ENCODE data around the gene MLIP.

GRCh38 chr6:54109586-54109985 lies 1.7 kb upstream of the MLIP start:
- TF ChIP-seq, protein P1, sequence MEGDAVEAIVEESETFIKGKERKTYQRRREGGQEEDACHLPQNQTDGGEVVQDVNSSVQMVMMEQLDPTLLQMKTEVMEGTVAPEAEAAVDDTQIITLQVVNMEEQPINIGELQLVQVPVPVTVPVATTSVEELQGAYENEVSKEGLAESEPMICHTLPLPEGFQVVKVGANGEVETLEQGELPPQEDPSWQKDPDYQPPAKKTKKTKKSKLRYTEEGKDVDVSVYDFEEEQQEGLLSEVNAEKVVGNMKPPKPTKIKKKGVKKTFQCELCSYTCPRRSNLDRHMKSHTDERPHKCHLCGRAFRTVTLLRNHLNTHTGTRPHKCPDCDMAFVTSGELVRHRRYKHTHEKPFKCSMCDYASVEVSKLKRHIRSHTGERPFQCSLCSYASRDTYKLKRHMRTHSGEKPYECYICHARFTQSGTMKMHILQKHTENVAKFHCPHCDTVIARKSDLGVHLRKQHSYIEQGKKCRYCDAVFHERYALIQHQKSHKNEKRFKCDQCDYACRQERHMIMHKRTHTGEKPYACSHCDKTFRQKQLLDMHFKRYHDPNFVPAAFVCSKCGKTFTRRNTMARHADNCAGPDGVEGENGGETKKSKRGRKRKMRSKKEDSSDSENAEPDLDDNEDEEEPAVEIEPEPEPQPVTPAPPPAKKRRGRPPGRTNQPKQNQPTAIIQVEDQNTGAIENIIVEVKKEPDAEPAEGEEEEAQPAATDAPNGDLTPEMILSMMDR (IDR thresholded peaks at IDR 0.05) = no peak
- no peak for TF ChIP-seq POLR2A (IDR thresholded peaks at IDR 0.05; ENCODE audit: low read depth)
- no peak for TF ChIP-seq POLR2AphosphoS5 (IDR thresholded peaks at IDR 0.05)
